C1 segment of cervical spinal cord (tissue), 14 donors: ENCODE measurements around the gene NTSR1.
A peak's percentile ranks its signal among the peaks of the same experiment; 100 is the strongest.

Experiments used
- DNase-seq, 14 donors: peaks; one replicate each; lab custom pipeline; 2025; lab: John Stamatoyannopoulos, UW

NTSR1 gene

DNA sequence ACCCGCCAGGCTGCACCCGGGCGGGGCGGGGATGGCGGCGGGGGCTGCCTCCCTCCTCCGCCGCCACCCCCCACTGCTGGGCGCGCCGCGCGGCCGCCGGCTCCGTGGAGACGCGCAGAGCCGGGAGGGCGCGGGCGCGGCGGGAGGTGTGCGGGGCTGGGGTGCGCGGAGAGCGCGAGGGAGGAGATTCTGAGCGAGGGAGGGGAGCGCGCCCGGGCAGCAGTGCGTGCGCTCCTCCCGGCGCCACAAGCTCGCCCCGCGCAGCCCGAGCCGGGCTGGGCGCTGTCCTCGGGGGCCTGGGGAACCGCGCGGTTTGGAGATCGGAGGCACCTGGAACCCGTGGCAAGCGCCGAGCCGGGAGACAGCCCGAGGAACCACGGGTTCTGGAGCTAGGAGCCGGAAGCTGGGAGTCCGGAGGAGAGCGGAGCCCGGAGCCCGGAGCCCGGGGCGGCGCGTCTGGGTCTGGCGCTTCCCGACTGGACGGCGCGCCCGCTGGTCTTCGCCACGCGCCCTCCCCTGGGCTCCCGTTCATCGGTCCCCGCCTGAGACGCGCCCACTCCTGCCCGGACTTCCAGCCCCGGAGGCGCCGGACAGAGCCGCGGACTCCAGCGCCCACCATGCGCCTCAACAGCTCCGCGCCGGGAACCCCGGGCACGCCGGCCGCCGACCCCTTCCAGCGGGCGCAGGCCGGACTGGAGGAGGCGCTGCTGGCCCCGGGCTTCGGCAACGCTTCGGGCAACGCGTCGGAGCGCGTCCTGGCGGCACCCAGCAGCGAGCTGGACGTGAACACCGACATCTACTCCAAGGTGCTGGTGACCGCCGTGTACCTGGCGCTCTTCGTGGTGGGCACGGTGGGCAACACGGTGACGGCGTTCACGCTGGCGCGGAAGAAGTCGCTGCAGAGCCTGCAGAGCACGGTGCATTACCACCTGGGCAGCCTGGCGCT is at the start of gene NTSR1:
TSS of gene NTSR1 (plus strand) at position 246 of the 946 bp plus-strand sequence. CDS start at position 618, 372 bp downstream.
- no peak for DNase-seq

DNA sequence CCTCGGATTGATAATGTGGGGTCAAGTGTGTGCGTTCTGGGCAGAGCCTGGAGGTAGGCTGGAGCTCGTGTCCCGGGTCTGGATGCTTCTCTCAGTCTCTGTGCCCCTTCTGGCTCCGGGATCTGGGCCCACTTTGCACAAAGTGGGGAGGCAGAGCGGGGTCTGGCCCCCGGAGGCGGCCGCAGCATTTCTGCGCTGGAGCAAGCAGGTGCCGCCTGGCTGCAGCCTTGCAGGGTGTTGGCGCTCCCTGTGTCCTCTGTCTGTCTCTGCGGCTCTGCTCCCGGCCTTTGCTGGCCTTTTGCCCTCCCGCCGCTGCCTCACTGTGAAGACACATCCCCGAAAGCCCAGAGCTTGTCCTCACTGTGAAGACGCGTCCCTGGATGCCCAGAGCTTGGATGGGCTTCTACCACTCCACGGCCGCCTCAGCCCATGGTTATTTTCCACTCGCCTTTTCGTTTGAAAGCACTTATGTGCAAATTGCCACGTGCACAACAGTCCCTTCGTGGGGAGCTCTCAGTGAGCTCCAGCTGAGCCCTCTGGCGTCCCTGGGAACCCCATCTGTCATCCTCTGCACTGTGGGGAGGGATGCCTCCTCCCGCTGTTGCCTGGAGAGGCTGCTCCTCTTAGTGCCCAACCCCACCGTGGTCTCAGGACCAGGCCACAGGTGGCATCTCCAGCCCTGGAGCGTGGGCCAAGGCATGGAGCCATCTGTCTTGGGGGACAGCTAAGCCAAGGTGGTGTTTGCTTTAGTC is 49.0 kb upstream of the NTSR1 start:
- DNase-seq, result peak in 2 of 14 donors; percentile 1 to 15

DNA sequence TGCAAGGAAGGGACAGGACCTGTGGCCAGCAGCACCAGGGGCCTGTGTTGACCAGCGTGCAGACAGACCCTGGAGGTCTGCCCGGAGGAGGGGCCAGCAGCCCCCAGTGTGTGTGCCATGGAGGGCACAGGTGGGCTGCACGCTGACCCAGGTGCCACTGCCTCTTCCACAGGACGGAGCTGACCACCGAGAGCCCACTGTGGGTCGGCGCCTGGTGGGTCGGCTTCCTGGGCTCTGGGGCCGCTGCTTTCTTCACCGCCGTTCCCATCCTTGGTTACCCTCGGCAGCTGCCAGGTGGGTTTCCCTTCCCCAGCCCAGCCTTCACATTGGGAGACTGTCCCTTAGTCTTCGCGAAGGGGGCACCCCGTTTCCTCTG is 48.4 kb upstream of the NTSR1 start:
- no peak for DNase-seq

DNA sequence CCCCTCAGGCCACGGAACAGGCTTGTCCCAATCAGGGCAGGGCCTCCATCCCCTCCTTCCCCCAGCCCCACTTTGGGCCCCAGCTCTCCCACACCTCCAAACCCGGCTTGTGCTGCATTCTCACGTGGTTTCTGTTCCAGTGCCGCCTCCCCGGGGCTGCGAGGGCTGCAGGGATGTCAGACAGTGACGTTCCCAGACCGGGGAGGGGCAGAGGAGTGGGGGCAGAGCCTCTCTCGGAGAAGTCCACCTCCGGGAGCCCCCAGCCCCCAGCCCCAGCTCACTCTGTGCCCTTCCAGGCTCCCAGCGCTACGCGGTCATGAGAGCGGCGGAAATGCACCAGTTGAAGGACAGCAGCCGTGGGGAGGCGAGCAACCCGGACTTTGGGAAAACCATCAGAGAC is 47.9 kb upstream of the NTSR1 start:
- no peak for DNase-seq

DNA sequence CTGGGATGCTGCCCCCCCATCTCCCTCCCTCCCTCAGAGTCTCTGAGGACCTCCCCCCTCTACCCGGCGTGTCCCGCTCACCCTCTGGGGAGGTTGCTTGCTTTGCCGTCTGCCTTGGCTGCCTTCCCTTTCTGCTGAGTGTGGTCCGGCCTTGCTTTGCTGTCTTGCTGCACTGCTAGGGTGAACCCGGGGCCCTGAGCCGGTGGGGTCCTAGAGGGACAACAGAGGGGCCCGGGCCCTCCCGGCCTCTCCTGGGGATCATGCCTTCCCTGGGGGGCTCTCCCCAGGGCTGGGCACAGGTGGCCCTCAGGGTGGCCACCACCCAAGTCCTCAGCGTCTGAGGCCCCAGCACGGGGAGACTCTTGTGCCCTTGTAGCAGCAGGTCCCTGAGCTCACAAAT is 47.0 kb upstream of the NTSR1 start:
- no peak for DNase-seq

DNA sequence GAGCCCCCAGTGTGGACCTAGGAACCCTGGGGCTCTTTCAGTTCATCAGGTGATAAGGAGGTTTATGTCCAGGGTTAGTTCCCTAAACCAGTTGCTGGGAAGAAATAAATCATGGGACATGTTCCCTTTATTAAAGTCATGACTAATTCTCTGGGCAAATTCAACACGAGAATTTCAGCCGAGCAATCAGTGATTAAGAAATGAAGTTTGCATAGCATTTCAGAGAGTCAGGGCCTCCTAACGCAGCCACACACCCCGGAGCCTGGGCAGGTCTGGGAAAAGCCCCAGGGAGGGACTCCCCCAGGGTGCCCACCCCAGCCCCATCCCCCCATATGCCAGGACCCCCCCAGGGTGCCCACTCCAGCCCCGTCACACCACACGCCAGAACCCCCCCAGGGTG is 46.2 kb upstream of the NTSR1 start:
- DNase-seq, result no peak

DNA sequence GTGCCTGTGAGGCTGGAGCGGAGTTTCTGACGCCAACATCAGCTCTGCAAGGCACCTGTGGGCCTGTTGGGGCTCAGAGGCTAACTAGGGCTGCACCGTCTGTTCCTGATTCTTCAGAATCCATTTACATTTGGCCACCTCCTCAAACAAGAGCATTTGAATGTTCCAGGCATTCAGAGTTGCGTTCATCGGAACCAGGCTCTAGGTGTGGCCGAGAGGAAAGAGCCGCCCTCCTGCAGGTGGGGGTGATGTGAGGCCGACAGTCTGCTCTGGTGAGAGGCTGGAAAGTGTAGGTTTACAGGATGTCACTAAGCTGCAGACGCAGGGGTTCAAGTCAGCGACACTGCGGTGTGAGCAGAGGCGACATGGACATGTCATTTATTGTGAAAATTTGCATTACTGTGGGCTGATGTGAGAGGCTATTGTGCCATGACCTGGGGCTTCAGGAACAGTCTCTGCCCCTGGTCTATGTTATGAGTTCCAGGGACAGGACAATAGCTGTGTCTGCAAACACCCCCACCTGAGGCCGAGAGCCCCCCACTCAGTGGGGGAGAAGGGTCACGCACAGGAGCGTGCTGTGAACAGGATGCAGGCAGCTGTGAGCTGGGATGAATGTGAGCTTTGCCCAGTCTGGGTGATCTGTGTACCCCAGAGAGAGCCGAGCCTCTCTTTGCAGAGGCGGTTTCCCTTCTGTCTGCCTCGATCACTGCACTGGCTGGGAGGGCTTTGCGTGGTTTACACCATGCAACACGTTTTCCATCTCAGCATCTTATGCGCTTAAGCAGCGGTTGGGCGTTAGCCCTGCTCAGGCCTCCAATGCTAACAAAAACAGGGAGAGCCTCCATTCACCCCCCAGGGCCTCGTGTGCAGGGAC is 45.3 kb upstream of the NTSR1 start:
- no peak for DNase-seq

DNA sequence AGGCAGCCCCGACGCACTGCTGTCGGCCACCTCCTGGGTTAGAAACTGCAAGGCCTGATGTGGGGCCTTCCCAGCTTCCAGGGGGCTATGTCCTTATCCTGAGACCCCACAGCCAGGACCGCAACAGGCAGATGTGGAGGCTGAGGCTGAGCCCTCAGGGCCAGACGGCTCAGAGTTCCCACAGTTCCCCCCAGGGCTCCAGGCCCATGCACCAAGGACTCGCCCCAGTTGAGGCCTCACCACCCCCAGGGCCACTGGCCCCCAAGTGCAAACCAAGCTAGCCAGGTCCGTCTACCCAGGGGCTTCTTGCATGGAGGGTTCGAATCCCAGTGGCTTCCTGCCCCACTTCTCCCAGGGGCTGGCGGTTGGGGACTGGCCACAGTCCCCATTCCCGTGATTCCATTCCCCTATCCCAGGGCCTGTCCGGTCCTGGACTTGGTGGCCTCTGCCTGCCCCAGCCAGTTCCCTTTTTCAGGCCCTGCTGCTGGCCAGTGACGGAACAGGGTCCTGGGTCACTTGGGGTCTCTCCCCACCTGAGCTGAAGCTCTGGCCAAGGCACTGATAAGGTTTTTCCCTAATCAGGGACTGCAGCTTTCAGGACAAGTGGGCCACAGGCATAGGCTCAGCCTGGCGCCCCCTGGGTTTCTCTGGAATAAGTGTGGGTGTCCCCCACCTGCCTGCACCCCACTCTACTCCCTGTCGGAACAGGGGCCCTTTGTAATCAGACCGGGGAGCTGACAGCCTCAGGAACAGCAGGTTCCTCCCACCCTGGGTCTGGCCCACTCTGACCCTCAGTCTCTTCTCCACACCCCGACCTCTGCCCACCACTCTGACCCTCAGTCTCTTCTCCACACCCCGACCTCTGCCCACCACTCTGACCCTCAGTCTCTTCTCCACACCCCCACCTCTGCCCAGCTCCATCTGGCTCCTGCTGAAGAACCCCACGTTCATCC is 44.3 kb upstream of the NTSR1 start:
- DNase-seq, result no peak

DNA sequence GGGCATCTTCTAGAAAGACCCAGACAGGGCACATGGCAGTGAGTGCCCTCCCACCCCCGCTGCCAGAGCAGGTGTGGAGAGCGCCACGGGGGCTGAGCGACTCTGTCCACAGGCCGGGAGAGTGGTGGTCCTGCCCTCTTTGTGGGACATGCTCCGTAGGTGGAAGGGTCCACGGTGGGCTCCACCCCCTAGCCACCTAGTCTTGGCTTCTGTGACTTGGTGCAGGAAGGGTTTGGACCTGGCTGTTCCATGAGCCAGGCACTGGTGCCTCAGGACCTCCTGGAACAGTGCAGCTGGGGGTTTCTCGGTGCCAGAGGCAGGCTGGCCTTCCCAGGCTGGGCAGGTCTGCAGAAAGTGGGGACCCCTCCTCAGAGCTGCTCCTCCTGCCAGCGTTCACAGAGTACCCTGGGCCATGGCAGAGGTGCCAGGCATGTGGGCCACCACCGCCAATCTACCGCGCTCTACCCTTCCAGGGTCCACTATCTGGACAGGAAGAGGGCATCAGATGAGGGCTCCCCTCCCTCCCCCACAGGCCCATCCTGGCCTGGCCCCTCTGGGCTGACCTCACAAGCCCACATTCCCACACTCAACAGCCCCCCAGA is 43.4 kb upstream of the NTSR1 start:
- DNase-seq, result no peak

DNA sequence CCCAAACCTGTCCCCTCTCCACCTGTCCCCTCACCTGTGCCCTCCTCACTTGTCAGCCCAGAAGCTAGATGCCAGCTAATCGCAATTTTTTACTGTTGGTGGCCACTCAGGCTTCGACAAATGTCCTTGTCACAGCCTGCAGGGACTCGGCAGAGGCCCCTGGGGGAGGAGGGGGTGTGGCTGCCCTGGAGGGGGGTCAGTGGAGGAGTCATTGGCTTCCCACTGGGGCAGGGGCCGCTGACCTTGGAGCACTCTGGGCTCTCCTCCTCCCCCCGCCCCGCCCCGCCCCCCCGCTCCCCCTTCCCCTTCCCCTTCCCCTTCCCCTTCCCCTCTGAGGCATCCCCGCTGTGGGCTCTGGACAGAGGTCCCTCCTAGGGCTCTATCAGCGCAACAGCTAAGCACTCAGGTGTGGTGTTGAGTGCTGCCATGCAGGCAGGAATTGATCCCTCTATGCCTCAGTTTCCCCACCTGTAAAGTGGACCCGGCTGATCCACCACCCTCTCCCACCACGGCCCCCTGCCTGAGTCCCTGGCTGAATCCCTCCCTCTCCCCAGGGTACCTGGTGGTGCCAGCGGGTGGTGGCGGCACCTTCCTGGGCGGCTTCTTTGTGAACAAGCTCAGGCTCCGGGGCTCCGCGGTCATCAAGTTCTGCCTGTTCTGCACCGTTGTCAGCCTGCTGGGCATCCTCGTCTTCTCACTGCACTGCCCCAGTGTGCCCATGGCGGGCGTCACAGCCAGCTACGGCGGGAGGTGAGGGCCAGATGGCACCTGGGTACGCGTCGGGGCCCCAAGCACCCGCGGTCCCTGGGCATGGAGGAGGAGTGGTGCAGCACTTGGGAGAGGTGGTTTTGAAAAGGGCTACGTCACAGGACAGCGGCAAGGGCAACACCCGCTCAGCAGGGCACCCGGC is 42.6 kb upstream of the NTSR1 start:
- DNase-seq, result no peak

DNA sequence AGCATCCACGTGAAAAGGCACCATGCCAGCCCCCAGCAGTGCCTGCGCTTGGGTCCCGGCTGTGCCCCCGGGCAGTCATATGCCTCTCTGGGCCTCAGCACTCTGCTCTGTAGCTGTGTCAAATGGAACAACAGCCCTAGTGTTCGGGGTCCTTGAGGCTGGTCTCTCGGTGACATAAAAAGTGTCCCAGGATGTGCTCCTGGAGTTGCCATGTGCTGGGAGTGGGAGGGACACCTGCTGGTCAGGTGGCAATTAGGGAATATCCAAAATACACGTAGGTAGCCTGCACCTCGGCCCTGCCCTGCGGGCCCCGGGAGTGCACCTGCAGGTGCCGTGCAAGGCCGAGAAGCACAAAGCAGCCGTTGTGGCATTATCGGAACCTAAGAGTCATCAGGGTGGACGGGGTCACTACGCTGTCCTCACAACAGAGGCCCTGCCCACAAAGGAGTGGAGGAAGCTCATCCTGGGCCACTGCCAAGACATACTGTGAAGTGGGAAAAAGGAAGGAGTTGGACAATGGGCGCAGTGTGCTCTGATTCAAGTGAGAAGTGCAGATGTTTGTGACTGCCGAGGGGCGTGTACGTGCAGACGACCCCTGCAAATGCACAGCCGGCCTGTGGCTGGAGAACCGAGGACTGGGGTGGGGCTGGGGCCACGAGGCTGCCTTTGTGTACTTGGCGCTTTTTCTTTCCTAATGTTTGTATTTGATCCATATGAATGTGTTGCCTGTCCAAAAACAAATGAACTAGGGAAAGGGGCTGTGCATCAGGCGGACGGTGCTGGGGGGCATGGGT is 41.7 kb upstream of the NTSR1 start:
- peak in 10 of 14 donors; percentile 34 to 84 (median 40) for DNase-seq

DNA sequence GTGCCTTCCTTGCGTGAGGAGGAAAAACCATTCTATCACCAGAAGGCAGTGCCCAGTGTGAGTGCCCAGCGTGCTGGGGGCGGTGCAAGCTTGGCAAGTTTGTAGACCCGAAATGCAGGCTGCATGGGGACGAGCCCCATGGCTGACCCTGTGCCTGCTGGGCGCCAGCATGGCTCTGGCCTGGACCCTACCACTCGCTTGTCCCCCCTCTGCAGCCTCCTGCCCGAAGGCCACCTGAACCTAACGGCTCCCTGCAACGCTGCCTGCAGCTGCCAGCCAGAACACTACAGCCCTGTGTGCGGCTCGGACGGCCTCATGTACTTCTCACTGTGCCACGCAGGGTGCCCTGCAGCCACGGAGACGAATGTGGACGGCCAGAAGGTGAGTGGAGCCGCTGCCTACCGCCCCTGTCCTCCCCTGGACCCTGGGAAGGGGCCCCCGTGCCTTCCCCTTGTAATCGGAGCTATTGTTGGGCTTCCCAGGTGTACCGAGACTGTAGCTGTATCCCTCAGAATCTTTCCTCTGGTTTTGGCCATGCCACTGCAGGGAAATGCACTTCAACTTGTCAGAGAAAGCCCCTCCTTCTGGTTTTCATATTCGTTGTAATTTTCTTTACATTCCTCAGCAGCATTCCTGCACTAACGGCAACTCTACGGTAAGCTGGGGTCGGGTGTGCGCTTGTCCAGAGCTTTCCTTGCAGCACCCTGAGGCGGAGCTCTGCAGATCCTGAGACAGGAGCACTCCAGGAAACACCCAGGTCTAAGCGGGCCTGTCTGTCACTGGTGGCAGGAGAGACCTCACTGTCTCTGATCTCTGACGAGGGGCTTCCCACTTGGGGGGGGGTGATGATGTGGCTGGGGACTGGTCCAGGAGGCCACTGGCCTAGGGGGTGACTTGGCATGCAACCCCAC is 40.9 kb upstream of the NTSR1 start:
- DNase-seq, result peak in 1 of 14 donors; percentile 49

DNA sequence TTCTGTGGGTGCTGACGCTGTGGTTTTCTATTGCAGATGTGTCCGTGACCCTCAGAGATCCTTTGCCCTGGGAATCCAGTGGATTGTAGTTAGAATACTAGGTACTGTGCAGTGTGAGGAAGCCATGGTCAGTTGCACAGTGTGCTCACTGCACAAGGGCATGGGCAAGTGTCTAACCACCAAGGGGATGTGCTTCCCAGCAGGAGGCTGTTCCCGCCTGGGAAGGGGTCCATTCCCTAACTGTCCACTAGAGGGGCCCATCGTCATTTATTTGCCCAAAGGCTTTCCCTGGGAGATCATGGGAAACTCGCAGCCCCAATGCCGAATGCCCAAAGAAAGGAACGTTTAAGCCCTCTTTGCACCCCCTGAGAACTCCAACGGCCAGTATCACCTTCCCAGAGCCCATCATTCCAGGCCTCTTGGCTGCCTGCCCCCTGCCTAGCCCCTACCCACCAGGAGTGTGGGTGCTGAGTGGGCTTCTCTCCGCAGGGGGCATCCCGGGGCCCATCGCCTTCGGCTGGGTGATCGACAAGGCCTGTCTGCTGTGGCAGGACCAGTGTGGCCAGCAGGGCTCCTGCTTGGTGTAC is 40.1 kb upstream of the NTSR1 start:
- DNase-seq, result peak in 12 of 14 donors; percentile 14 to 71 (median 58)

DNA sequence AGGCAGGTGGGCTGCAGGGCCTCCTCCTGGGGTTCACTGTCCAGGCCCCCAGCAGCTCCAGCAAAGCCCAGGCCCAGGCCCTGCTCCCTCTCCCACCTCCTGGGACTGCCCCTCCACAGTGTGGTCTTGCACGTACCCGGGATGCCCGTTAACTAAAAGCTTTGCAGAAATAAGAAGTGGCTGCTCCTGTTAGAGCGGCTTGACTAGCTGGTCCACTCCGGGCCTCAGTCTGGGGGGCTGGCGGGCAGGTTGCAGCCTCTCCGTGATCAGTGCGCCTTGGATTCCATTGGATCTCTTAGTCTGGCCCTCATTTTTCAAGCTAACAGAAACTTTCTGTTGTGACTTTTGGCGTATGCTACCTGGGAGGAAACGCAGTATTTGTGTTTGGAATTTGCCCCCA is 39.4 kb upstream of the NTSR1 start:
- no peak for DNase-seq

DNA sequence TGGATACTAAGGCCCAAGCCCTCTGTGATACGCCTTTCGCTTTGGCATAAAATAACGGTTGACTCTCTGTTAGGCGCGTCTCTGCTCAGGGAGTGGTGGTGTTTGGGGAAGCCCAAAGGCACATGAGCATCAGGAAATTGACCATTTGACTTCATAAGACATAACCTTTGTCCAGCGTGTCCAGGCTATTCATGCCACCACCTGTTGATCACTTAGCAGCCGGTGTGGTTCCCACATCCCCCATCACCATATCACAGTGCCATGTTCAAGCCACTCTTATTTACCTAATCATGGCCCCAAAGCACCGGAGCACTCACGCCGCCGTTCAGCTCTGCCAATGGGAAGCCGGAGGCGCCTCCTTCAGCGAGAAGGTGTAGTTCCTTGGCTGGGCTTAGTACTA is 38.5 kb upstream of the NTSR1 start:
- no peak for DNase-seq

DNA sequence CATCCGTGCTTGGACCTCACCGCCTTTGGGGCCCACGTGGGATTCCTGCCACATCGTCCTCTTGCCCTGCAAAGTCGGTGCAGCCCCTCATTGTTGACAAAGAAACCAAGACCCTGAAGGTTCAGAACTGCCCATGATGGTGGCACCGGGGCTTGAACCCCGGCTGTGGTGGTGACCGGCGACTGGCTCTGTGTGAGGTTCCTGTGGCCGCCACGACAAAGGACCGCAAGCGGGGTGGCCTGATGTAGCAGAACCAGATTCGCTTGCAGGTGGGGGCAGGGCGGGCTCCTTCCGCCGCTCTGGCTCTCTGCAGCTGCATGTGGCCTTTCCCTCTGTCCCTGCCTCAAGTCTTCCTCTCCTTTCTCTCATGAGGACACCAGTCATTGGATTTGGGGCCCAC is 37.6 kb upstream of the NTSR1 start:
- no peak for DNase-seq

DNA sequence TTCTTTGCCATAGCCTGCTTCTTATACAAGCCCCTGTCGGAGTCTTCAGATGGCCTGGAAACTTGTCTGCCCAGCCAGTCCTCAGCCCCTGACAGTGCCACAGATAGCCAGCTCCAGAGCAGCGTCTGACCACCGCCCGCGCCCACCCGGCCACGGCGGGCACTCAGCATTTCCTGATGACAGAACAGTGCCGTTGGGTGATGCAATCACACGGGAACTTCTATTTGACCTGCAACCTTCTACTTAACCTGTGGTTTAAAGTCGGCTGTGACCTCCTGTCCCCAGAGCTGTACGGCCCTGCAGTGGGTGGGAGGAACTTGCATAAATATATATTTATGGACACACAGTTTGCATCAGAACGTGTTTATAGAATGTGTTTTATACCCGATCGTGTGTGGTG is 36.9 kb upstream of the NTSR1 start:
- DNase-seq, result no peak
